GM19372 (cell line): ENCODE measurements around the gene RCOR2.

ENCODE experiments used
- ATAC-seq: cut with Tn5 transposase; IDR thresholded peaks from one replicate; pipeline ENCODE4 v1.9.1; 2021; ENCODE audit warnings: mild to moderate bottlenecking, low read depth, moderate library complexity; ENCODE audit not compliant: unreplicated experiment

RCOR2 gene

GRCh38 chr11:63908631-63909401, 8.1 kb downstream of the RCOR2 start:
- no peak for ATAC-seq

DNA sequence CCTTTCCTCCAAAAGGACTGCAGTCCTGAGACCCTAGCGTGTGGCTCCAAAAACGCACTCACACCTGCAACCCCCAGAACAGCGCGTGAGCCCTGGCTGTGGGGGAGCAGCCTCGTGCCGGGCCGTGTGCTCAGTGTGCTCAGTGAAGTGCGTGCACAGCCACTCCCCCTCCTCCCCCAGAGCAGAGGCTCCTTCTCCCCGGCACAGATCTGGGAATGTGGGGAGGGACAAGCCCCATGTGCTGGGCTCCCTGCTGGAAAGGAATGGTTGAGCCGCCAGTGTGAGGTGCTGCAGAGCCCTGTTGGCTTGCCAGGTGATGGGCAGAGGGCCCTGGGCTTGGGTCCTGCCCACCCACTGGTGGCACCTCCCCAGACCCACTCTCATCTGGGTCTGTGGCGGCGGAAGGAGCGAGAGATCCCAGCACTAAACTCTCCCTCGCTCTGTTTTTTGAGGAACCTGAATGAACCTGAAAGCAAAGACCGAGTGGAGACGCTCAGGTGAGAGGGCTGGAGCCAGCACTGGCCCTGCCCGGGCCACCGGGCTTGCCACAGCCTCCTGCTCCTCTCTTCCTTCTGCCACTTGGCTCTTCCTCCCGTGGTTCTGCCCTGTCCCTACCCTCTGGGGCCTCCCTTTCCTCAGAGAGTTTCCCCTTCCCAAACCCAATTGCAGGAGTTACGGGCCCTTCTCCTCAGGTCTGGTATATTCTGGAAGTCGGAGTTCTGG, 9.0 kb downstream of the RCOR2 start:
- no peak for ATAC-seq

- ATAC-seq: no peak
Measured at GRCh38 chr11:63907063-63907462, 9.9 kb downstream of the RCOR2 start.

DNA sequence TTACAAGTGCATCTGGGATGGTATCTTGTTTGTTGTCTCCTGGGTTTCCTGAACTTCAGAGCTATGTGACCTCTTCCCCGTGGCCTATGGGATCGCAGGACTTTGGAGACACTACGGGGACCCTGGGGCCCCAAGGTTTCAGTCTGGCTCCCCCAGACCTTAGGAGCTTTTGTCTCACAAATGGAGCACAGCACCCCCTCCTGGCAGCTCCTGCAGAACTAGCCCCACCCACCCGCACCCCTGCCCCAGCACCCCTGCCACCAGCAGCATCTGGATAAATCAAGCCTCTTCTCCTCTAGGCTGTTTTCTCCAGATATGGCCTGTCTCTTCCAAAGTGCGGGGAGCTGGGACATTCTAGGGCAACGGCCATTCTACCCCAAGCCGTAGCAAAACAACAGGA, 10.4 kb downstream of the RCOR2 start:
- no peak for ATAC-seq

GRCh38 chr11:63906087-63906486, 10.9 kb downstream of the RCOR2 start:
- no peak for ATAC-seq

GRCh38 chr11:63905179-63905578, 11.8 kb downstream of the RCOR2 start:
- ATAC-seq: no peak

- ATAC-seq: no peak
Measured at GRCh38 chr11:63904743-63905142, 12.2 kb downstream of the RCOR2 start.

DNA sequence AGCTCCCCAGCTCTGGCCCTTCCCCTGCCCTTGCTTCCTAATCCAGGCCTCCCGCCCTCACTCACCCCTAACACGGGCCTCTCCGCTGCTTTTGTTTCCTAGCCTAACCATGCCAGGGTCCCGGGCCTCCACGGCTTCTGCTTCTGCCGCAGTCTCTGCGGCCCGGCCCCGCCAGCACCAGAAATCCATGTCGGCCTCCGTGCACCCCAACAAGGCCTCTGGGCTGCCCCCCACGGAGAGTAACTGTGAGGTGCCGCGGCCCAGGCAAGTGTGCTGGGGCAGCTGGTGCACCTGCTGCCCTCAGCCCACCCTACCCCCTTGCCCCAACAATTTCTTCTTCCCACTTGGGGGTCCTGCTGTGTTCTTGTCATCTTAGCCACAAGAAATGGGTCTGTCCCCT, 13.1 kb downstream of the RCOR2 start:
- ATAC-seq: no peak

- ATAC-seq: no peak
Measured at GRCh38 chr11:63901660-63902059, 15.3 kb downstream of the RCOR2 start.

- no peak for ATAC-seq
Measured at GRCh38 chr11:63897459-63898146, 19.4 kb downstream of the RCOR2 start.

DNA sequence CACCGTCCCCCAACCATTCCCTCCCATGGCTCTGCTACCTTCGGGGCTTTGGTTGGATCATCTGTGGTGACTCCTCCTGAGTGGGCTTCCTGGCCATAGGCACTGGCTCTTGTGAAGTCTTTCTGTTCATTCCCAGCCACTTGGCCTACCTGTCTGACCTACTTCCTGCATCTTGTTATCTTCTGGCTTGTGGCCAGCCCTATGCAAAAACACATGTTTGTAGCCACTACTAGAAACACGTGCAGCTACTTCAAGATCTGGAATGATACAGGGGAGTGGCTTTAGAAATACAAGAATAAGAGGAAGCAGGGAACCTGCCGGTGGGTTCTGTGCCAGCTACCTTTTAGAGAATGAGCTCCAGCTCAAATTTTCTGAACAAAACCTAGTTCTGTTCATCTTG, 20.9 kb downstream of the RCOR2 start:
- no peak for ATAC-seq

DNA sequence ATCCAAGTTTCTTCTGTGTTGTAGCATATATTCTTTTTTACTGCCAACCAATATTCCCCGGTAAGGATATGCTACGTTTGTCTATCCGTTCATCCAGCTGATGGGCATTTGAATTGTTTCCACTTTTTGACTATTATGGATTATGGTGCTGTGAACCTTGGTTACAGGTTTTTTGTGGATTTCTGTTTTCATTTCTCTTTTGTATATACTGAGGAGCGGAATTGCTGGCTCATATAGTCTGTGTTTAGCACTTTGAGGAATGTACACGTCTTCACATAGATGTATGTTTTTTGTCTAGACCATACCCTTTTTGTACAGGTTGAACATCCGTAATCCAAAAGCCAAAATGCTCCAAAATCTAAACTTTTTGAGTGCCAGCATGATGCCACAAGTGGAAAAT, 23.6 kb downstream of the RCOR2 start:
- no peak for ATAC-seq

DNA sequence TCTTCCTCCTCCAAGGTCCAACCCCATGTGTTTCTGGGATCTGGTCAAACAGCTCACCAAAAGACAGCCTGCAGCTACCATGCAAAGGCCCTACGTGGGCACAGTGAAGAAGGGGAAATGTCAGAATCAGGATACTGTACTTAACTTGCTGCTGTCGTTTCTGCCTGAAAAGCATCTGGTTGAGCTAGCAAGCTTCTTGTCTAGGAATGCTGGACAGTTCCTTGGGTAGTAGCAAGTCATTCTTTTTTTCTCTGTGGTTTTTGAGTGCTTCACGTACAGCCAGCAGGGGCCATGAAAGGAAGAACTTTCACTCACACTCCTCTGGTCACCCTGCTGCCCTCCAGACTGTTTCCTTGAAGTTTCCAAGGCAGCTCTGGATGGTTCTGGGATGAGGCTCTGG, 24.7 kb downstream of the RCOR2 start:
- ATAC-seq: no peak

- no peak for ATAC-seq
Measured at GRCh38 chr11:63890368-63890767, 26.6 kb downstream of the RCOR2 start.

GRCh38 chr11:63889344-63889743, 27.6 kb downstream of the RCOR2 start:
- no peak for ATAC-seq

GRCh38 chr11:63888170-63889086, 28.5 kb downstream of the RCOR2 start:
- ATAC-seq: peak; percentile 75

GRCh38 chr11:63887386-63887999, 29.5 kb downstream of the RCOR2 start:
- no peak for ATAC-seq

DNA sequence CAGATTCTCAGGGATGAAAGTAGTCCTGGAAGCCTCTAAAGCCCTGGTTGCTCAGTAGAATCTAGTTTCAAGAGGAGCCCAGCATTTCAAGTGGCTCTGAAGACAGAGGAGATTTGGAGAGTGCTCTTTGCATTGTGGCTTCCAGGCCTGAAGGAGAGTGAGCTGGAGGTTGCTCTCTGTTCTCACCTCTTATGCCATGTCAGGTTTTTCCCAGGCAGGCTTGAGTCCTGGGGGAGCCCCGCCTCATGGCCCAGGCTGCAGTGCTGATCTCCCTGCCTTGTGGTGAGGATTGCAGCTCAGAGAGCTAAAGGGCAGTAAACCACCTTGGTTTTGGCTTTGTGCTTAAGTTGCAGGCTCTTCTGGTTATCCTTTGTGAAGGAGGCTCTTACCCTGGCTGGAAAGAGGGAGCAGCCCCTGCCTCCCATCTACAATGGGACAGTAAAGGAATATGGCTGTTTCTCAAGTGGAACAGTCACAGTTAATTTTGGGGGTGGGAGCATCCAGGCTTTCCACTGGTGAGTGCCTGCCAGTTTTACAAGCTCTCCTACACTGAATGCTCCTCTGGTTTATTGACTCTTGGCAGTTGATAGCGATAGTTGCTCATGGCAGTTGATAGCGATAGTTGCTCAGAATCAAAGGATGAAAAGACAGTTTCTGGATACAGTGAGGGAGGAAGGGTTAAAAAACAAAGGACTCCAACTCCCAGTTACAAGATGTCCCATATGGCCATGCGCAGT, 32.6 kb downstream of the RCOR2 start:
- no peak for ATAC-seq

DNA sequence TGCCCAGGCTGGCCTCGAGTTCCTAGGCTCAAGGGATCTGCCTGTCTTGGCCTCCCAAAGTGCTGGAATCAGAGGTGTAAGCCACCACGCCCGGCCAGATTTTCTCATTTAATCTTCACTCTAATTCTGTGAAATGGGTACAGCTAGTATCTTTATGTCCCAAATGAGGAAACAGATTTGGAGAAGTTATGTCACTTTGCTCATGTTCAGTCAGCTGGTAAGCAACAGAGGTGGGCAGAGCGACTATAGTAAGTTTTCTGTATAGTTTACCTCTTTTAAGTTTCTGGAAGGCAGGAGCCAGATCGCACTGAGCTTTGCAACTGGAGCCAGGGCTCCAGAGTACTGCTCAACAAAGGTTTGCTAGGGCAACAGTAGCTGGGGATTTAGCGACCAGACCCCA, 33.2 kb downstream of the RCOR2 start:
- ATAC-seq: no peak
